GM19463 (cell line): ENCODE data around the gene LTC4S.

Experiments used
- ATAC-seq: cut with Tn5 transposase; IDR thresholded peaks from one replicate; pipeline ENCODE4 v1.9.1; 2021; ENCODE audit warnings: mild to moderate bottlenecking, moderate library complexity; ENCODE audit not compliant: unreplicated experiment

Gene LTC4S

GRCh38 chr5:179841621-179842020, 47.8 kb downstream of the LTC4S start:
- no peak for ATAC-seq
